Panc1 (cell line): ENCODE results near the gene YPEL1. TPM values are rescaled to one million over a fixed set of nuclear protein-coding genes. Genes with fewer than 3 reads are reported as not detected.

ENCODE experiments used
- ATAC-seq: fragments of 200-7000 bp; cut with Tn5 transposase; 2 replicates; pipeline ENCODE4 v1.9.1; 2020; ENCODE audit warnings: mild to moderate bottlenecking, moderate library complexity
- BruUV-seq: library from RNA; stranded (reverse); fragments of 400-500 nt; replicated peaks from 2 replicates; lab custom pipeline; 2021; lab: Mats Ljungman, UMichigan
- CTCF ChIA-PET: fragments of 300-600 bp; sonication (Branson Sonifier 250); formaldehyde crosslinking; loops from one replicate; lab custom pipeline; 2022; ENCODE audit warnings: antibody characterized with exemption; lab: Charles Lee
- POLR2A ChIA-PET: fragments of 300-600 bp; sonication (Branson Sonifier 250); formaldehyde crosslinking; loops from one replicate; lab custom pipeline; 2022; ENCODE audit warnings: antibody characterized with exemption; lab: Charles Lee
- DNase-seq: peaks from one replicate; pipeline ENCODE4 v3.0.0-alpha.2; 2010; ENCODE audit warnings: low read depth, low spot score
- H3K27ac ChIP-seq: 2 replicates; pipeline ENCODE4 v1.5.1; 2011; ENCODE audit warnings: mild to moderate bottlenecking, low read length, inconsistent platforms
- H3K27me3 ChIP-seq: fragments of 200-500 bp; sonication (Bioruptor generic); 2 replicates; pipeline ENCODE4 v1.6.0; 2014; ENCODE audit warnings: low read length, inconsistent platforms; ENCODE audit not compliant: control insufficient read depth, insufficient read depth
- H3K36me3 ChIP-seq: fragments of 200-500 bp; sonication (Bioruptor generic); 2 replicates; pipeline ENCODE4 v1.5.1; 2014; ENCODE audit warnings: inconsistent platforms, mild to moderate bottlenecking, low read length, moderate library complexity; ENCODE audit not compliant: control insufficient read depth, insufficient read depth
- H3K4me1 ChIP-seq: 2 replicates; pipeline ENCODE4 v1.5.1; 2011; ENCODE audit warnings: inconsistent platforms, mild to moderate bottlenecking, low read length, moderate library complexity; ENCODE audit not compliant: control insufficient read depth, insufficient read depth
- H3K4me3 ChIP-seq, 2 experiments: 2 replicates each; pipeline ENCODE4 v1.5.1; 2011 to 2012; ENCODE audit warnings: low read depth in 2 of 2, low read length in 2 of 2, mild to moderate bottlenecking in 2 of 2, inconsistent platforms in 1 of 2, moderate library complexity in 1 of 2
- H3K9me3 ChIP-seq: fragments of 200-500 bp; sonication (Bioruptor generic); 2 replicates; pipeline ENCODE4 v1.5.1; 2014; ENCODE audit warnings: low read depth, mild to moderate bottlenecking, inconsistent platforms, low read length, moderate library complexity; ENCODE audit not compliant: control insufficient read depth, insufficient read depth
- POLR2AphosphoS5 ChIP-seq: IDR thresholded peaks from 2 replicates; pipeline ENCODE4 v1.6.1; 2012; ENCODE audit warnings: mild to moderate bottlenecking, low read depth, low read length, moderate library complexity
- SIN3A ChIP-seq: IDR thresholded peaks from 2 replicates; pipeline ENCODE4 v1.6.1; 2012; ENCODE audit warnings: low read depth, mild to moderate bottlenecking, low read length, moderate library complexity, borderline replicate concordance; ENCODE audit not compliant: insufficient read depth
- TCF7L2 ChIP-seq: IDR thresholded peaks from 2 replicates; pipeline ENCODE4 v1.6.1; 2011; ENCODE audit warnings: mild to moderate bottlenecking, low read depth, low read length, inconsistent platforms
- in situ Hi-C: cut with HindIII; loops from 2 replicates; pipeline ENCODE4 v1.10.0; 2016; ENCODE audit warnings: low sequenced_read_pairs, low pct_unique_long_range_greater_than_20kb
- intact Hi-C: fragments of 100-400 bp; cut with micrococcal nuclease; formaldehyde crosslinking; loops from one replicate; pipeline ENCODE4 v1.10.0; 2022; ENCODE audit not compliant: unreplicated experiment
- total RNA-seq: library from RNA; stranded (reverse); gene quantifications from one replicate; pipeline ENCODE4 v1.2.1, GENCODE V29; 2021; ENCODE audit not compliant: unreplicated experiment
- TF ChIP-seq, protein P1 (sequence below): fragments of 450-650 bp; IDR thresholded peaks from 2 replicates; pipeline ENCODE4 v1.5.1; 2017; ENCODE audit warnings: mild to moderate bottlenecking
- TF ChIP-seq, protein P2 (sequence below), 2 experiments: IDR thresholded peaks; 2 replicates each; pipeline ENCODE4 v1.6.1; 2011 to 2012; ENCODE audit warnings: low read depth in 2 of 2, control low read depth in 1 of 2, low read length in 1 of 2, mild to moderate bottlenecking in 1 of 2, moderate library complexity in 1 of 2; ENCODE audit not compliant: insufficient read depth in 1 of 2

The YPEL1 gene
- total RNA-seq, 1 experiment from 2014 or later: 4.0 TPM

DNA sequence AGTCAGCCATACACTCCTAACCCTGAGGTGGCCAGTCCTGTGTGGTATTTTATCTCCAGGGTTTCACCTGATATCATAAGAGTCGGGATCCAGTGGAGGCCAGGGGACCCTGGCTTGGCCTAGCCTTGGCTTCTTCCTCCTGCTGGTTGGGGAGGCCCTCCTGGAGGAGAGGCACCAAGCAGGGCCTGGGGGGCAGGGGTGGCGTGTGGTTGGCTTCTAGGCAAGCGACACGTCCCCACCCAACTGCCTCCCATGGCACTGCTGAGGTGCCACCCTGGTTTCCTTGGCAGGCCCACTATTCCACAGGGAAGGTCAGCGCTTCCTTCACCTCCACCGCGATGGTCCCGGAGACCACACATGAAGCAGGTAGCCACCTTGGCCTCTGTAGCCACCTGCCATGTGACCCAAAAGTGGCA, 49.4 kb downstream of the YPEL1 start:
- TF ChIP-seq SIN3A (no peak), POLR2AphosphoS5 (no peak), TCF7L2 (no peak)
- TF ChIP-seq, protein P1, sequence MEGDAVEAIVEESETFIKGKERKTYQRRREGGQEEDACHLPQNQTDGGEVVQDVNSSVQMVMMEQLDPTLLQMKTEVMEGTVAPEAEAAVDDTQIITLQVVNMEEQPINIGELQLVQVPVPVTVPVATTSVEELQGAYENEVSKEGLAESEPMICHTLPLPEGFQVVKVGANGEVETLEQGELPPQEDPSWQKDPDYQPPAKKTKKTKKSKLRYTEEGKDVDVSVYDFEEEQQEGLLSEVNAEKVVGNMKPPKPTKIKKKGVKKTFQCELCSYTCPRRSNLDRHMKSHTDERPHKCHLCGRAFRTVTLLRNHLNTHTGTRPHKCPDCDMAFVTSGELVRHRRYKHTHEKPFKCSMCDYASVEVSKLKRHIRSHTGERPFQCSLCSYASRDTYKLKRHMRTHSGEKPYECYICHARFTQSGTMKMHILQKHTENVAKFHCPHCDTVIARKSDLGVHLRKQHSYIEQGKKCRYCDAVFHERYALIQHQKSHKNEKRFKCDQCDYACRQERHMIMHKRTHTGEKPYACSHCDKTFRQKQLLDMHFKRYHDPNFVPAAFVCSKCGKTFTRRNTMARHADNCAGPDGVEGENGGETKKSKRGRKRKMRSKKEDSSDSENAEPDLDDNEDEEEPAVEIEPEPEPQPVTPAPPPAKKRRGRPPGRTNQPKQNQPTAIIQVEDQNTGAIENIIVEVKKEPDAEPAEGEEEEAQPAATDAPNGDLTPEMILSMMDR: no peak
- TF ChIP-seq, protein P2, sequence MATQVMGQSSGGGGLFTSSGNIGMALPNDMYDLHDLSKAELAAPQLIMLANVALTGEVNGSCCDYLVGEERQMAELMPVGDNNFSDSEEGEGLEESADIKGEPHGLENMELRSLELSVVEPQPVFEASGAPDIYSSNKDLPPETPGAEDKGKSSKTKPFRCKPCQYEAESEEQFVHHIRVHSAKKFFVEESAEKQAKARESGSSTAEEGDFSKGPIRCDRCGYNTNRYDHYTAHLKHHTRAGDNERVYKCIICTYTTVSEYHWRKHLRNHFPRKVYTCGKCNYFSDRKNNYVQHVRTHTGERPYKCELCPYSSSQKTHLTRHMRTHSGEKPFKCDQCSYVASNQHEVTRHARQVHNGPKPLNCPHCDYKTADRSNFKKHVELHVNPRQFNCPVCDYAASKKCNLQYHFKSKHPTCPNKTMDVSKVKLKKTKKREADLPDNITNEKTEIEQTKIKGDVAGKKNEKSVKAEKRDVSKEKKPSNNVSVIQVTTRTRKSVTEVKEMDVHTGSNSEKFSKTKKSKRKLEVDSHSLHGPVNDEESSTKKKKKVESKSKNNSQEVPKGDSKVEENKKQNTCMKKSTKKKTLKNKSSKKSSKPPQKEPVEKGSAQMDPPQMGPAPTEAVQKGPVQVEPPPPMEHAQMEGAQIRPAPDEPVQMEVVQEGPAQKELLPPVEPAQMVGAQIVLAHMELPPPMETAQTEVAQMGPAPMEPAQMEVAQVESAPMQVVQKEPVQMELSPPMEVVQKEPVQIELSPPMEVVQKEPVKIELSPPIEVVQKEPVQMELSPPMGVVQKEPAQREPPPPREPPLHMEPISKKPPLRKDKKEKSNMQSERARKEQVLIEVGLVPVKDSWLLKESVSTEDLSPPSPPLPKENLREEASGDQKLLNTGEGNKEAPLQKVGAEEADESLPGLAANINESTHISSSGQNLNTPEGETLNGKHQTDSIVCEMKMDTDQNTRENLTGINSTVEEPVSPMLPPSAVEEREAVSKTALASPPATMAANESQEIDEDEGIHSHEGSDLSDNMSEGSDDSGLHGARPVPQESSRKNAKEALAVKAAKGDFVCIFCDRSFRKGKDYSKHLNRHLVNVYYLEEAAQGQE (IDR thresholded peaks at IDR 0.05; ENCODE audit: insufficient read depth in 1 of 2, low read depth in 2 of 2, low read length in 1 of 2): no peak
- H3K36me3 ChIP-seq: no peaks in the 10 kb centered on the region
- no peak for DNase-seq
- intact Hi-C loops: no loop called here
- no peaks in the 10 kb centered on the region for H3K27me3 ChIP-seq
- in situ Hi-C loops: no loop called here
- ATAC-seq: no peak
- POLR2A ChIA-PET: no interaction called here
- no peaks in the 10 kb centered on the region for H3K9me3 ChIP-seq
- CTCF ChIA-PET: no interaction called here
- no peak overlapping the region for H3K27ac ChIP-seq
- H3K4me3 ChIP-seq: no peak overlapping the region
- no TSS peak for BruUV-seq
- H3K4me1 ChIP-seq: no peaks in the 10 kb centered on the region

DNA sequence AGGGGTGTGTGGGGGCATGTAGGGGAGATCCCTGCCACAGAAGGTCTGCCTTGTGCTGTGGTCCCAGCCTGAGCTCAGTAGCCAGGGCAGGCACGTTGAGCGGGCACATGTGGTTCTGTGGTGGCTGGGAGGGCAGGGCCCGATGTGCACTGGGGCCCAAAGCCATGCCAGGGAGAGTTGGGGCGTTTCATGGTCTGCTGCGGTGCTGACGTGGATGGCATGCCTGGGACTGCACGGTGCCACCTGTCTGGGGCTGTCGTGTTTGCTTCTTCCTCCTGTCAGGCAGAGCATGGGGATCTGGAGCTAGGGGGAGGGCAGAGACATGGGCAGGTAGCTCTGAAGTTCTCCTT, 50.5 kb downstream of the YPEL1 start:
- DNase-seq (no peak), ATAC-seq (no peak)
- BruUV-seq: no TSS peak
- Histone ChIP-seq H3K27ac (no peak overlapping the region), H3K9me3 (no peaks in the 10 kb centered on the region), H3K4me3 (no peak overlapping the region), H3K4me1 (no peaks in the 10 kb centered on the region), H3K27me3 (no peaks in the 10 kb centered on the region), H3K36me3 (no peaks in the 10 kb centered on the region)
- ChIA-PET CTCF (no interaction called here), POLR2A (no interaction called here)
- TF ChIP-seq SIN3A (no peak), TCF7L2 (no peak), POLR2AphosphoS5 (no peak)
- TF ChIP-seq, protein P1: no peak
- TF ChIP-seq, protein P2 (IDR thresholded peaks at IDR 0.05; ENCODE audit: insufficient read depth in 1 of 2, low read depth in 2 of 2, low read length in 1 of 2): no peak
- intact Hi-C loops (no loop called here), in situ Hi-C loops (no loop called here)
